Motor neuron (in vitro differentiated cells): ENCODE measurements around the gene SWI5. TPM values are rescaled to one million over a fixed set of nuclear protein-coding genes. Genes with fewer than 3 reads are reported as not detected.
"Not testable (repeated sequence)": the region's sequence is repeated elsewhere in the genome, so short reads cannot be mapped to it uniquely, and the experiment has no call there.

Experiments
- ATAC-seq, 8 experiments: fragments of 200-7000 bp; cut with Tn5 transposase; replicated peaks in 6 of 8; 2 replicates each; pipeline ENCODE4 v1.8.0; 2021; ENCODE audit warnings: mild to moderate bottlenecking in 8 of 8, moderate library complexity in 8 of 8
- H3K27ac ChIP-seq, 2 donors: fragments of 250-450 bp; sonication (Bioruptor Pico); 2 replicates each; pipeline ENCODE4 v1.9.0; 2021; ENCODE audit warnings: antibody characterized with exemption in 2 of 2, mild to moderate bottlenecking in 2 of 2, moderate library complexity in 1 of 2
- H3K4me1 ChIP-seq, 2 donors: fragments of 250-450 bp; sonication (Bioruptor Pico); replicated peaks in 1 of 2; 2 replicates each; pipeline ENCODE4 v1.6.1; 2021; ENCODE audit warnings: antibody characterized with exemption in 2 of 2, mild to moderate bottlenecking in 2 of 2, moderate library complexity in 1 of 2
- H3K4me3 ChIP-seq, 5 donors: fragments of 250-450 bp; sonication (Bioruptor Pico); 2 replicates each; pipeline ENCODE4 v1.9.0; 2021; ENCODE audit warnings: antibody characterized with exemption in 5 of 5, mild to moderate bottlenecking in 5 of 5, moderate library complexity in 4 of 5
- WGBS, 10 experiments: fragments of 450-650 bp; shearing (Covaris generic); methylation state at CpG; one replicate each; pipeline ENCODE4 v1.0.0; 2022; 5-methylcytosine and 5-hydroxymethylcytosine counted together
- in situ Hi-C, 9 experiments: fragments of 400-800 bp; cut with MboI; loops; one replicate each; pipeline ENCODE4 v1.15.0; 2021; ENCODE audit warnings: low sequenced_read_pairs in 9 of 9, low pct_unique_long_range_greater_than_20kb in 2 of 9; ENCODE audit not compliant: unreplicated experiment in 9 of 9
- total RNA-seq, 8 experiments: library from RNA; unstranded; fragments of 300-600 nt; gene quantifications; 2 replicates each; pipeline versions ENCODE4 v1.2.3 to v1.2.4, GENCODE V29; 2022

Gene SWI5
- 10 to 100 TPM; 29.4 to 55.4 (median 43.2) TPM for total RNA-seq

- Histone ChIP-seq H3K4me1 (peaks cover 12 to 20% of the 10 kb centered on the region in 2 donors), H3K4me3 (peak within 1 kb of the TSS; percentile 75 to 95 (median 86)), H3K27ac (peak within 1 kb of the TSS; percentile 89 to 96)
- in situ Hi-C loops: loop anchor here in 1 of 9 experiments (25.0 kb wide), 1 partner anchor 136 kb away; the partner anchor contains the start of gene CERCAM
- WGBS, 10 experiments: 0% methylated on average over 1 to 8 of the region's 38 CpGs; no CpG with 5 or more reads in 7 of the 10 experiments
- peak; percentile 83 to 95 (median 92) for ATAC-seq
Observed at GRCh38 chr9:128276008-128276573, at the start of gene SWI5. SWI5 (plus strand) TSS chr9:128276276.

GRCh38 chr9:128226412-128226801 is 49.7 kb upstream of the SWI5 start:
- in situ Hi-C loops: no loop called here
- H3K4me3 ChIP-seq: no peak overlapping the region
- H3K27ac ChIP-seq: no peak overlapping the region
- WGBS, 10 experiments: 79 to 100% (median 97%) methylated on average over 1 to 5 of the region's 5 CpGs; no CpG with 5 or more reads in 6 of the 10 experiments
- ATAC-seq: no peak
- no peaks in the 10 kb centered on the region for H3K4me1 ChIP-seq

- H3K4me1 ChIP-seq, H3K4me3 ChIP-seq, H3K27ac ChIP-seq, in situ Hi-C loops, ATAC-seq: not testable (repeated sequence)
- WGBS, 10 experiments: 31 to 100% (median 83%) methylated on average over 1 to 5 of the region's 7 CpGs; no CpG with 5 or more reads in 2 of the 10 experiments
Observed at GRCh38 chr9:128230897-128231296, 45.2 kb upstream of the SWI5 start.

DNA sequence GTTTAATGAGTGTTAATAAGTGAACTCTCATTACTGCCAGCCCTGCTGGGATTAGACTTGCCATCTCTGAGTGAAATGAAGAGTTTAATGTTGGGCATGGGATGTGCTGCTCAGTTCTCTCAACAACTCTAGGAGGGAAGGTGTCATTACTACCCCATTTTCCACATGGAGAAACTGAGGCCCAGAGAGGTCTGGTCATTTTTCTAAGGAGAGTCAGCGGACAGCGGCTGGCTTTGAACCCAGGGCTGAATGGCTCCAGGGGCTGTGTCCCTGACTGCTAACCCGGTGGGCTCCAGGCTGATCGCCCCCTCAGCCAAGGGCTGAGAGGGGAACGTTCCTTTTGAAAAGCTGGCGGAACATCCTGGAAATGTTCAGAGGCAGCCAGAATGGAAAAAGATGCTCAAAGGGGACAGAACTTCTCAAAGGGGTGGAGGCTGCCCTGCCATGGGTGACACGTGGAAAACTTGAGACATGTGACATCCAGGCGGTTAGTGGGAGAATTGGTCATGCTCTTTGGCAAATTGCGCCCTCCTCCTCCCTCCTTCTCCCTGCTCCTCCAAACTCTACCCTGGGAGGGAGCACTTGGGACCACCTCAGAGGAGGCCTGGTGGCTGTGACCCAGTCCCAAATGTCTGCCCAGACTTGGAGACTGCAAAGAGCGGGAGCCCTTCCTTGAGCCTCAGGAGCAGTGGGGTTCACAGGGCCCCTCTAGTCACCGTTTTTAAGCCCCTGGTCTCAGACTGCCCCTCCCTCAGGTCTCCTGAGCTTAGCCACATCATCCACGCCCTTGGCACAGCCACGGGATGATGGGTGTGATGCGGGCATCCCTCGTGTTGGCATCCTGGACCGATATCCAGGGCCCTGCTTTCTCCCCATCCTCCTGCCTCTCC is 44.2 kb upstream of the SWI5 start:
- no peaks in the 10 kb centered on the region for H3K4me1 ChIP-seq
- ATAC-seq: peak in 7 of 8 experiments; percentile 14 to 73 (median 19)
- no peak overlapping the region for H3K27ac ChIP-seq
- in situ Hi-C loops: no loop called here
- no peak overlapping the region for H3K4me3 ChIP-seq
- 20 to 100% (median 83%) methylated on average over 1 to 6 of the region's 16 CpGs; no CpG with 5 or more reads in 5 of the 10 experiments for WGBS, 10 experiments

- ATAC-seq: peak in 6 of 8 experiments; percentile 8 to 38 (median 29)
- Histone ChIP-seq H3K4me3 (no peak overlapping the region), H3K4me1 (no peaks in the 10 kb centered on the region), H3K27ac (no peak overlapping the region)
- in situ Hi-C loops: no loop called here
- 53 to 100% (median 92%) methylated on average over 1 to 9 of the region's 22 CpGs; no CpG with 5 or more reads in 4 of the 10 experiments for WGBS, 10 experiments
Observed at GRCh38 chr9:128232528-128233428, 43.3 kb upstream of the SWI5 start.

DNA sequence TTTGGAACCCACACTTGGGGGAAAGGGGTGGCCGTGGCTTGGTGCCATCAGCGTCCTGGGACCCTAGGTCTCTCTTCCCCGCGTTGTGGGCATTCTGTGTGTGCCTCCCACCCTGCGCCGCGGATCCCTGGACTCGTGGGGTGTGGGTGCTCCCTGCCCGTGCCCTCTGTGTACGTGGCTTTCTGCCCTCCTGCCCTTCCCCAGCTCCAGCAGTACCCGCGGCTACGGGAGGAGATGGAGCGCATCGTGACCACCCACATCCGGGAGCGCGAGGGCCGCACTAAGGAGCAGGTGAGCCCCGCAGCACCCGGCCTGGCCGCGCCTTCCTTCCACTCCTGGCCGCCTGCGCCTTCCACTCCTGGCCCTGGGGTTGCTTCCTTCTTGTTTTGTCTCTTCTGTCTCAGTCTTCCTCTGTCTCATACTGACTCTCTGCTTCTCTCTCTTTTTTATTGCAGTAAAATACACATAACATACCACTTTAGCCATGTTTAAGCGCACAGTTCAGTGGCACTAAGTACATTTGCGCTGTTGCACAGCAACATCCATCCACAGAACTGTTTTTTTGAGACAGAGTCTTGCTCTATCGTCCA is 42.2 kb upstream of the SWI5 start:
- ATAC-seq: peak in 2 of 8 experiments; percentile 17 to 34
- Histone ChIP-seq H3K4me3 (no peak overlapping the region), H3K4me1 (no peaks in the 10 kb centered on the region), H3K27ac (no peak overlapping the region)
- WGBS, 10 experiments: 0 to 100% (median 90%) methylated on average over 1 to 12 of the region's 28 CpGs; no CpG with 5 or more reads in 2 of the 10 experiments
- in situ Hi-C loops: no loop called here

DNA sequence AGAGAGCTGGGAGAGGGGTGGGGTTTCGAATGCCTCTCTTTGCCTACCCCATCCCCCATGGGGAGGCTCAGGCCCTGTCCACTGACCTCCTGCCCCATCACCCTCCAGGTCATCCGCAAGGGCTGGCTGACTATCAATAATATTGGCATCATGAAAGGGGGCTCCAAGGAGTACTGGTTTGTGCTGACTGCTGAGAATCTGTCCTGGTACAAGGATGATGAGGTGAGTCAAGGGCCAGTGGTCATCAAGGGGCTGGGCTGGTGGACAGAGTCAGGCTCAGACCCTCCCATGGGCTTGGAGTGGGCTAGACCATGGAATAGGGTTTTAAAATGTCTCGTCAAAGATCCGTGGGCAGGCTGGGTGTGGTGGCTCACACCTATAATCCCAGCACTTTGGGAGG is 34.0 kb upstream of the SWI5 start:
- in situ Hi-C loops: no loop called here
- ATAC-seq: no peak
- Histone ChIP-seq H3K27ac (no peak overlapping the region), H3K4me3 (no peak overlapping the region), H3K4me1 (peaks cover 27 to 35% of the 10 kb centered on the region in 2 donors)
- 80% methylated on average over 2 of the region's 4 CpGs; no CpG with 5 or more reads in 9 of the 10 experiments for WGBS, 10 experiments

DNA sequence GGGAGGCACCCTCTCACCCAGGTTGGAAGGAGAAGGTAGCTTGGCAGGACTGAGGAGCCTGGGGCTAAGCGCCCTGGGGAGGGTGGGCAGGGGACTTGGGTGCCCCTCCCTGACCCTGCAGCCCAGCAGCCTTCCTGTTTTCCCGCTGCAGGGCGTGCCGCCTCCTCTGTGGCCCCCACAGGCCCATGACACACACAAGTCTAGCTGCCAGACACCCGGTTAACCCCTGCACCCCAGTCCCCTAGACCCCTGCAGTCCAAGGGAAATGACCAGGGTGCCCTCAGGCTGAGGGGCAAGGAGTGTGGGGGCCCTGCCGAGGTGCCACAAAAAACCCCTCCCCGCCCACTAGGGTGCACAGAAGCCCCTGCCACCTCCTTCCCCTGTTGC is 33.3 kb upstream of the SWI5 start:
- H3K4me1 ChIP-seq: peaks cover 27 to 35% of the 10 kb centered on the region in 2 donors
- no peak overlapping the region for H3K4me3 ChIP-seq
- WGBS, 10 experiments: no CpG with 5 or more reads among the region's 7 CpGs
- peak in 1 of 8 experiments; percentile 3 for ATAC-seq
- in situ Hi-C loops: no loop called here
- no peak overlapping the region for H3K27ac ChIP-seq

- 40% methylated on average over 1 of the region's 13 CpGs; no CpG with 5 or more reads in 9 of the 10 experiments for WGBS, 10 experiments
- in situ Hi-C loops: no loop called here
- H3K27ac ChIP-seq: peak overlapping the region in 1 of 2 donors; percentile 52
Observed at GRCh38 chr9:128243215-128244018, 32.7 kb upstream of the SWI5 start.

DNA sequence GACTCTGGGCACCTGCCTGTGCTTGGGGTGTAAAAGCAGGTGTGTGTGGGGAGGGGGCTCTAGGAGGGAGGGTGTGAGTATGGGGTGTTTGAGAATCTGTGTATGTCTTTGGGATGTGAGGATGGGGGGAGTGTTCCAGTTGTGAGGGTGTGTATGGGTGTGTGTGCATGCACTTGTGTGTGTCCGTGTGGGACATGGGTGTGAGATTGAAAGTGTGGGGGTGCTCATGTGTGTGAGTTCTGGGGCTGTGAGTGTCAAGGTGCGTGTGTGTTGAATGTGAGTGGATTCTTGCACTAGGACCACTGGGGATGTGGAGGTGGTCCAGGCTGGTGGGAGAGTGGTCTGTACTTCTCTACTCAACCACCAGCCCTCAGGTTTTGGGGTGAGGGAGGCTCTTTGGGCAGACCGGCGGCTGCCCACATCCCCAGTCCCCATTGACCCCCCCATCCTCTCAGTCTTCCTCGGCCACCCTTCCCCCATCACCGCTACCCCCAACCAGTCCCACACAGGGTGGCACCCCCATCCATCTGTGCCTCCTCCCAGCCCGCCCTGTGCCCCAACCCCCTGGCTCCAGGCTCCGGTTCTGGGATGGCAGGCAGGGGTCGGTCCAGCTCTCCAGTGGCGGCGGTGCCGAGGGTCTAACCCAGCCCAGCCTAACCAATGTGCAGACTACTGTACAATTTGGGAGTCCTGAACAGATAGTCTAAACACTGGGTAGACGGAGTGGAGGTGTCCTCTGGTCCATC is 31.8 kb upstream of the SWI5 start:
- in situ Hi-C loops: no loop called here
- 92% methylated on average over 2 of the region's 13 CpGs; no CpG with 5 or more reads in 9 of the 10 experiments for WGBS, 10 experiments
- H3K27ac ChIP-seq: peak overlapping the region; percentile 66 to 78
- peak in 6 of 8 experiments; percentile 9 to 48 (median 30) for ATAC-seq
- peak overlapping the region in 1 of 5 donors; percentile 13 for H3K4me3 ChIP-seq
- peaks cover 27 to 35% of the 10 kb centered on the region in 2 donors for H3K4me1 ChIP-seq

More at GRCh38 chr9:128243215-128244018, 32.7 kb upstream of the SWI5 start:
- Histone ChIP-seq H3K4me3 (no peak overlapping the region), H3K4me1 (peaks cover 27 to 35% of the 10 kb centered on the region in 2 donors)
- ATAC-seq: peak in 1 of 8 experiments; percentile 2

- no CpG with 5 or more reads among the region's 18 CpGs for whole genome bisulfite sequencing, 10 experiments
- Histone ChIP-seq H3K4me1 (peaks cover 27 to 35% of the 10 kb centered on the region in 2 donors), H3K4me3 (peak overlapping the region in 1 of 5 donors; percentile 13), H3K27ac (peak overlapping the region; percentile 66 to 78)
- in situ Hi-C loops: no loop called here
- ATAC-seq: peak; percentile 53 to 91 (median 80)
Observed at GRCh38 chr9:128244837-128245231, 31.2 kb upstream of the SWI5 start.
